Measurements from ENCODE around the gene CCR8. TPM values are rescaled to one million over a fixed set of nuclear protein-coding genes. Genes with fewer than 3 reads are reported as not detected.

The CCR8 gene
- total RNA-seq, 1 experiment from 2014 or later: not detected

DNA sequence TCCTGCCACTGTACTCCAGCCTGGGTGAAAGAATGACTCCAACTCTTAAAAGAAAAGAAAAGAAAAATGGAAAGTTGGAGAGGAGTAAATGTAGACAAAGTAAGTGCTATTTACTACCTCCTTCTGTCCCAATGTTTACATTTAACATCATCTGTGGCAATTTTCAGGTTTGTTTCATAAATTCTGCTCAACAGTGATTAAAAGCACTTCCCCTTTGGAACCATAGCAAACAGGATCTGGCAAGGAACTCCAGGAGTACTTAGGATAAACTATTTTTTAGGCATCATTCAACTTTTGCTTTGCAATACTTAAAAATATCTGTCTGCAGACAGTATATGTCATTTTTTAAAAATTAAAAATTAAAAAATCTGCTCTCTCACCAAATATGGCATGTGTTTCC lies 44.2 kb upstream of the CCR8 start:
- POLR2A ChIA-PET (ENCODE audit: unreplicated experiment): no interaction called here
- intact Hi-C loops (cut with micrococcal nuclease; ENCODE audit: unreplicated experiment): loop anchor here (5.0 to 10.0 kb wide), 2 partner anchors 631 to 763 kb away; no protein-coding TSS in a partner anchor

DNA sequence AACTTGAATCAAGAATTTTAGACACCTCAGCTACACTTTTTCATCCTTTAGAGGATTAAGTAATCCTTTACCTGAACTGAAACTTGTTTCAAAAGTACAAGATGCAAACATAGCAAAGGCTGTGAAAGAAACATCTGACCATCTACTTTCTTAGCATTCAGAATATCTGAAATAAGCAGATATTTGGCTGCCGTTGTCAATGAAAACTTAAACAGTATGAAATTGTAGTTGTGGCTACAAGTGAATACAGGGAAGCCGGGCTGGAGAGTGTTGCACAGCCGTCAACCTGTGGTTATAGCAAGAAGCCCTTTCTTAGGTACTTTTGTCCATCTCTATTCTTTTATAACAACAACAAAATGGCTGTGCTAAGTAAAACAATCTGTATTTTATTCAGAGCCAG lies 42.7 kb upstream of the CCR8 start:
- BruUV-seq (replicated peaks): no TSS peak
- H3F3A ChIP-seq (ENCODE audit: insufficient read depth, low read depth): no peaks in the 10 kb centered on the region
- ChIA-PET POLR2A (ENCODE audit: unreplicated experiment) (interaction anchor here (0.7 kb wide), 1 partner anchor 238 kb away, joined by 4 read pairs; no protein-coding TSS in a partner anchor), CTCF (no interaction called here)
- no peak overlapping the region for H3K4me3 ChIP-seq
- H3K27ac ChIP-seq: no peak overlapping the region
- H3K36me3 ChIP-seq (ENCODE audit: low read depth): no peaks in the 10 kb centered on the region
- no peaks in the 10 kb centered on the region for H3K27me3 ChIP-seq (ENCODE audit: insufficient read depth, low read depth)
- H3K4me2 ChIP-seq: no peak overlapping the region
- no peaks in the 10 kb centered on the region for H4K20me1 ChIP-seq (ENCODE audit: insufficient read depth)
- no peaks in the 10 kb centered on the region; the same call in 1 of the 2 replicates for H3K9me2 ChIP-seq (ENCODE audit: insufficient read depth)
- no peaks in the 10 kb centered on the region for H3K79me2 ChIP-seq (ENCODE audit: low read depth)
- peaks cover 4% of the 10 kb centered on the region; the same call in 1 of the 2 replicates for H3K4me1 ChIP-seq (replicated peaks; ENCODE audit: insufficient read depth)
- no peak overlapping the region for H2AFZ ChIP-seq
- no peak for DNase-seq
- TF ChIP-seq, protein P1, sequence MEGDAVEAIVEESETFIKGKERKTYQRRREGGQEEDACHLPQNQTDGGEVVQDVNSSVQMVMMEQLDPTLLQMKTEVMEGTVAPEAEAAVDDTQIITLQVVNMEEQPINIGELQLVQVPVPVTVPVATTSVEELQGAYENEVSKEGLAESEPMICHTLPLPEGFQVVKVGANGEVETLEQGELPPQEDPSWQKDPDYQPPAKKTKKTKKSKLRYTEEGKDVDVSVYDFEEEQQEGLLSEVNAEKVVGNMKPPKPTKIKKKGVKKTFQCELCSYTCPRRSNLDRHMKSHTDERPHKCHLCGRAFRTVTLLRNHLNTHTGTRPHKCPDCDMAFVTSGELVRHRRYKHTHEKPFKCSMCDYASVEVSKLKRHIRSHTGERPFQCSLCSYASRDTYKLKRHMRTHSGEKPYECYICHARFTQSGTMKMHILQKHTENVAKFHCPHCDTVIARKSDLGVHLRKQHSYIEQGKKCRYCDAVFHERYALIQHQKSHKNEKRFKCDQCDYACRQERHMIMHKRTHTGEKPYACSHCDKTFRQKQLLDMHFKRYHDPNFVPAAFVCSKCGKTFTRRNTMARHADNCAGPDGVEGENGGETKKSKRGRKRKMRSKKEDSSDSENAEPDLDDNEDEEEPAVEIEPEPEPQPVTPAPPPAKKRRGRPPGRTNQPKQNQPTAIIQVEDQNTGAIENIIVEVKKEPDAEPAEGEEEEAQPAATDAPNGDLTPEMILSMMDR (conservative IDR thresholded peaks at IDR 0.05): no peak
- no peak for TF ChIP-seq EZH2 (IDR thresholded peaks at IDR 0.05; ENCODE audit: low read depth)
- no peaks in the 10 kb centered on the region for H3K9me3 ChIP-seq (ENCODE audit: insufficient read depth, low read depth)
- intact Hi-C loops (cut with micrococcal nuclease; ENCODE audit: unreplicated experiment): loop anchor here (5.0 to 10.0 kb wide), 2 partner anchors 632 to 764 kb away; no protein-coding TSS in a partner anchor

More for the DNA sequence above, 44.2 kb upstream of the CCR8 start:
- H4K20me1 ChIP-seq (ENCODE audit: insufficient read depth): no peaks in the 10 kb centered on the region
- no peaks in the 10 kb centered on the region for H3K9me3 ChIP-seq (ENCODE audit: insufficient read depth, low read depth)
- H3K9me2 ChIP-seq (ENCODE audit: insufficient read depth): no peaks in the 10 kb centered on the region; the same call in 1 of the 2 replicates
- no peaks in the 10 kb centered on the region for H3K79me2 ChIP-seq (ENCODE audit: low read depth)
- BruUV-seq (replicated peaks): no TSS peak
- DNase-seq: no peak
- no peak overlapping the region for H2AFZ ChIP-seq
- H3K27me3 ChIP-seq (ENCODE audit: insufficient read depth, low read depth): no peaks in the 10 kb centered on the region
- no peak overlapping the region for H3K4me3 ChIP-seq
- CTCF ChIA-PET: interaction anchor here (0.5 to 0.6 kb wide), 2 partner anchors 68 to 94 kb away, joined by 3 to 4 read pairs; no protein-coding TSS in a partner anchor
- H3K4me1 ChIP-seq (replicated peaks; ENCODE audit: insufficient read depth): peaks cover 4% of the 10 kb centered on the region; the same call in 1 of the 2 replicates
- H3K4me2 ChIP-seq: no peak overlapping the region
- TF ChIP-seq EZH2 (IDR thresholded peaks at IDR 0.05; ENCODE audit: low read depth): no peak
- TF ChIP-seq, protein P1 (conservative IDR thresholded peaks at IDR 0.05): no peak
- no peak overlapping the region for H3K27ac ChIP-seq
- no peaks in the 10 kb centered on the region for H3F3A ChIP-seq (ENCODE audit: insufficient read depth, low read depth)
- H3K36me3 ChIP-seq (ENCODE audit: low read depth): no peaks in the 10 kb centered on the region

GRCh38 chr3:39287216-39288164 lies 42.0 kb upstream of the CCR8 start:
- no TSS peak for BruUV-seq (replicated peaks)
- H3K4me3 ChIP-seq: no peak overlapping the region
- TF ChIP-seq, protein P1 (conservative IDR thresholded peaks at IDR 0.05): no peak
- TF ChIP-seq EZH2 (IDR thresholded peaks at IDR 0.05; ENCODE audit: low read depth): no peak
- no peaks in the 10 kb centered on the region; the same call in 1 of the 2 replicates for H3K9me2 ChIP-seq (ENCODE audit: insufficient read depth)
- no peak overlapping the region for H3K27ac ChIP-seq
- H3K4me2 ChIP-seq: no peak overlapping the region
- H4K20me1 ChIP-seq (ENCODE audit: insufficient read depth): no peaks in the 10 kb centered on the region
- H3K27me3 ChIP-seq (ENCODE audit: insufficient read depth, low read depth): no peaks in the 10 kb centered on the region
- CTCF ChIA-PET: interaction anchor here (0.5 to 2.0 kb wide), 9 partner anchors 90 to 287 kb away, joined by 4 to 30 read pairs (median 5); no protein-coding TSS in a partner anchor
- H3K4me1 ChIP-seq (replicated peaks; ENCODE audit: insufficient read depth): peaks cover 4% of the 10 kb centered on the region; the same call in 1 of the 2 replicates
- H3K36me3 ChIP-seq (ENCODE audit: low read depth): no peaks in the 10 kb centered on the region
- no peak for DNase-seq
- no peaks in the 10 kb centered on the region for H3K79me2 ChIP-seq (ENCODE audit: low read depth)
- no peaks in the 10 kb centered on the region for H3K9me3 ChIP-seq (ENCODE audit: insufficient read depth, low read depth)
- H3F3A ChIP-seq (ENCODE audit: insufficient read depth, low read depth): no peaks in the 10 kb centered on the region
- no peak overlapping the region for H2AFZ ChIP-seq
- intact Hi-C loops (cut with micrococcal nuclease; ENCODE audit: unreplicated experiment): loop anchor here (1.0 to 10.0 kb wide), 9 partner anchors 98 to 791 kb away; partner anchors contain the start of gene EXOG
- POLR2A ChIA-PET (ENCODE audit: unreplicated experiment): interaction anchor here (0.5 kb wide), 1 partner anchor 137 kb away, joined by 4 read pairs; no protein-coding TSS in a partner anchor

Measured in PC-9 (cell line).